IgD-negative memory B cell (primary cell): ENCODE measurements around the gene LTK. TPM values are rescaled to one million over a fixed set of nuclear protein-coding genes. Genes with fewer than 3 reads are reported as not detected.

Source experiments
- H3K27ac Mint-ChIP-seq, 3 donors: one replicate each; pipeline ENCODE4 v1.8.0; 2020 to 2022; ENCODE audit warnings: mild to moderate bottlenecking in 3 of 3, mixed read lengths in 3 of 3, moderate library complexity in 1 of 3
- H3K27me3 Mint-ChIP-seq: one replicate; pipeline ENCODE4 v1.8.0; 2021; ENCODE audit warnings: mixed read lengths
- H3K36me3 Mint-ChIP-seq: one replicate; pipeline ENCODE4 v1.8.0; 2020; ENCODE audit warnings: mild to moderate bottlenecking, mixed read lengths
- H3K4me1 Mint-ChIP-seq, 3 donors: one replicate each; pipeline ENCODE4 v1.8.0; 2020 to 2022; ENCODE audit warnings: mixed read lengths in 3 of 3, mild to moderate bottlenecking in 1 of 3
- H3K4me3 Mint-ChIP-seq, 4 donors: one replicate each; pipeline ENCODE4 v1.8.0; 2020 to 2022; ENCODE audit warnings: mild to moderate bottlenecking in 4 of 4, mixed read lengths in 4 of 4, moderate library complexity in 3 of 4
- H3K9me3 Mint-ChIP-seq, 3 donors: one replicate each; pipeline ENCODE4 v1.8.0; 2020 to 2021; ENCODE audit warnings: mixed read lengths in 3 of 3, mild to moderate bottlenecking in 1 of 3
- polyA plus RNA-seq: library from polyadenylated mRNA; unstranded; fragments of 300-500 nt; fragmentation: Illumina TruSeq; gene quantifications from one replicate; pipeline ENCODE4 v1.2.3, GENCODE V29; 2021

LTK gene
- polyA plus RNA-seq, 1 donor from 2014 or later: 2.0 TPM

DNA sequence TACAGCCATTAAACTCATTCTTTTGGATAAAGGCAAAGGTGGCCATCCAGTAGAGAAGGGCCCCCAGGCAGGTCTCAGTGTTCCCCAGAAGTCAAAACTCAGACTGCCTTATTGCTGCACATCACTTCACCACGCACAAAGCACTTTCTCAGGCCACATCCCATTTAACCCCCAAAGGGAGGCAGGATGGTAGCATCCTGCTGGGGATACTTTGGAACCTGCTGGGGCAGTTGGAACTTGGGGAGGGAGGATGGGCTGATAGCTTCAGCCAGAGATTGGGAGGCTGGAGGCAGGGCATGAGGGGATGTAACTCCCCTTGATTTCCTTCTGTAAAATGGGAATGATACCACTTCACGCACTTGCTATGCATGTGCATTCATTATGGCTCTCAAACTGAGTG lies 15.0 kb downstream of the LTK start:
- no peaks in the 10 kb centered on the region for H3K36me3 Mint-ChIP-seq
- peak overlapping the region in 1 of 3 donors; percentile 68 for H3K27ac Mint-ChIP-seq
- peaks cover 0 to 2% (median 0%) of the 10 kb centered on the region in 3 donors for H3K9me3 Mint-ChIP-seq
- H3K27me3 Mint-ChIP-seq: peaks cover 45% of the 10 kb centered on the region
- peak overlapping the region in 1 of 4 donors; percentile 56 for H3K4me3 Mint-ChIP-seq
- H3K4me1 Mint-ChIP-seq: peaks cover 8 to 14% (median 12%) of the 10 kb centered on the region in 3 donors

DNA sequence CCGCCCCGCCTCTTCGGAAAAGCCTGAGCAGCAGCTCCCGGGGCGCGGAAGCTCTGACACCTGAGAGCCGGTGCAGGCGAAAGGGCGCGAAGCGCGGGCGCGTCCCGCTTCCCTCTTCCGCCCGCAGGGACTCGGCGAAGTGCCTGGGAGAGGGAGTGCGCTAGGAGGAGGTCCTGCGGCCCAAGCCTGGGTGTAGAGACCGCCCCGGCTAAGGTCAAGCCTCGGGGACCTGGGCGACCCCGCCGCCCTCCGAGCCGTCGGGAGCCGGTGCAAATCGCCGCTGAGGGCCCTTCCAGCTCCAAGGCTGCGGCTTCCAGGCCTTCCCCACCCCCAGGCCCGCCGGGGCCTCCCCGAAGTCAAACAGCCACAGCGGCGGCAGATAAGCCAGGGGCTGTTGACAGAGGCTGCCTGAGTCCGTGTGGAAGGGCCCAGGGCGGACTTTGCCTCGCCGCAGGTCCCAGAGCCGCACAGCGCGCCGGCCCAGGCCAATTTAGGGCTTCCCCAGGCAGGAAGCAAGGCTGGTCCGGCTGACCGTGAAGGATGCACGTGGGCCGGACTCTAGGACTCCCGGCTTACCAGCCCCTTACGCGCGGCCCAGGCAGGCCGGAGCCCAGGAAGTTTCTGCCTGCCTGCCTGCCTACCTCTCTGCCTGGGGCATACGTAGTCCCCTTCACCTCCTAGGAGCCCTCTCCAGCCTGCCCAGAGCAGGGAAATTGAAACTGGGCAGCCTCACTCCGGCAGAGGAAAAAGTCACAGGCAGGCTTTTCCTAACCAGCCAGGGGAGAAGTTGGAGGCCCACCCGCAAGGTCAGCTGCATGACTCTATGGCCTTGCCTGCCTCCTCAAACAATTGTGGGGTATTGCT lies 17.7 kb downstream of the LTK start:
- H3K36me3 Mint-ChIP-seq: peaks cover 1% of the 10 kb centered on the region
- H3K4me3 Mint-ChIP-seq: peak overlapping the region in 3 of 4 donors; percentile 77 to 78 (median 77)
- H3K27me3 Mint-ChIP-seq: peaks cover 57% of the 10 kb centered on the region
- H3K9me3 Mint-ChIP-seq: peaks cover 0 to 2% (median 0%) of the 10 kb centered on the region in 3 donors
- peaks cover 10 to 16% (median 11%) of the 10 kb centered on the region in 3 donors for H3K4me1 Mint-ChIP-seq
- H3K27ac Mint-ChIP-seq: no peak overlapping the region

- H3K27ac Mint-ChIP-seq: peak overlapping the region in 1 of 3 donors; percentile 70
- H3K9me3 Mint-ChIP-seq: peaks cover 0 to 2% (median 0%) of the 10 kb centered on the region in 3 donors
- peaks cover 1% of the 10 kb centered on the region for H3K36me3 Mint-ChIP-seq
- H3K4me1 Mint-ChIP-seq: peaks cover 9 to 12% (median 12%) of the 10 kb centered on the region in 3 donors
- H3K4me3 Mint-ChIP-seq: peak overlapping the region; percentile 66 to 77 (median 76)
- H3K27me3 Mint-ChIP-seq: peaks cover 52% of the 10 kb centered on the region
Measured at GRCh38 chr15:41494922-41495735, 18.5 kb downstream of the LTK start.

- Mint-ChIP-seq H3K4me1 (peaks cover 9 to 12% (median 9%) of the 10 kb centered on the region in 3 donors), H3K27me3 (peaks cover 49% of the 10 kb centered on the region), H3K27ac (no peak overlapping the region), H3K4me3 (peak overlapping the region; percentile 75 to 86 (median 81)), H3K9me3 (peaks cover 0 to 2% (median 0%) of the 10 kb centered on the region in 3 donors), H3K36me3 (peaks cover 1% of the 10 kb centered on the region)
Measured at GRCh38 chr15:41494190-41494921, 19.3 kb downstream of the LTK start.

GRCh38 chr15:41493902-41494189 lies 19.8 kb downstream of the LTK start:
- H3K27ac Mint-ChIP-seq: no peak overlapping the region
- H3K36me3 Mint-ChIP-seq: peaks cover 1% of the 10 kb centered on the region
- H3K4me1 Mint-ChIP-seq: peaks cover 9 to 12% (median 9%) of the 10 kb centered on the region in 3 donors
- peaks cover 45% of the 10 kb centered on the region for H3K27me3 Mint-ChIP-seq
- no peak overlapping the region for H3K4me3 Mint-ChIP-seq
- H3K9me3 Mint-ChIP-seq: peaks cover 0 to 2% (median 0%) of the 10 kb centered on the region in 3 donors

DNA sequence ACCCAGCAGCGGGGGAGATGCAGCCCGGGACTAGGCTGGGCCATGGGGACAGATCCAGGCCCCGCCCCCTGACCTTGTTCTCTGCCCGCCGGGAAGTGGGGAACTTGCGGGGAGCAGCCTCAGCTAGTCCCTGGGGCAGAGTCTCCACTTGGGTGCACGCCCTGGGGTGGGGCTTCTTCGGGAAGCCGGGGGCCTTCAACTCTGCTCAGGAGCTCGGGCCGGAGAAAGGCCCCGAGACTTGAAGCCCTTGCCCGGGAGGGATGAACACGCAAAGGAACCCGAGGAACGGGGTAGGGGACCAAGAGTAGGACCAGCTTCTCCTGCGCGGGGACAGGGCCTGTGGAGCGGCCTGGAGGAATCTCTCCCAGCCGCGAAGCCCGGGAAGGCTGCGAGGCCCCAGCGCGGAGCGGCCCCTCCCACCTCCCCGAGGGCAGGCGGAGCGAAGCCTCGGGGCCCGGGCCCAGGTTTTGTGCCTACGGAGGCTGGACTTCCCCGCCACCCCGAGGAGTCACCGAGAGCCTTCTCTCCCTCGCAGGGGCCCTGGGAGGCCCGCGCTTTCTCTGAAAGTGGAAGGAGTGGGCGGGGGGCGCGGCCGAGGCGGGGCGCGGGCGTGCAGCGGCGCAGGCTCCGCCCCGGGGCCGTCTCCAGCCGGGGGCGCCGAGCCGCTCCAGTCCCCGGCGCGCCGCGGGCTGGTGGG lies 20.3 kb downstream of the LTK start, which contains the start of gene ITPKA:
ITPKA (plus strand) TSS at position 670 of the 697 bp plus-strand sequence. CDS start 54 bp downstream, outside the sequence.
- Mint-ChIP-seq H3K36me3 (peaks cover 1% of the 10 kb centered on the region), H3K4me3 (peak within 1 kb of the TSS; percentile 82 to 93 (median 86)), H3K27me3 (peaks cover 40% of the 10 kb centered on the region), H3K9me3 (peaks cover 0 to under 1% (median 0%) of the 10 kb centered on the region in 3 donors), H3K4me1 (peaks cover 9 to 12% (median 9%) of the 10 kb centered on the region in 3 donors), H3K27ac (peak within 1 kb of the TSS in 1 of 3 donors; percentile 18)

- peaks cover 38% of the 10 kb centered on the region for H3K27me3 Mint-ChIP-seq
- peak overlapping the region in 1 of 3 donors; percentile 18 for H3K27ac Mint-ChIP-seq
Measured at GRCh38 chr15:41492597-41493204, 20.9 kb downstream of the LTK start.

GRCh38 chr15:41491889-41492288 lies 21.7 kb downstream of the LTK start:
- peak overlapping the region in 1 of 4 donors; percentile 86 for H3K4me3 Mint-ChIP-seq
- peaks cover 9 to 12% (median 9%) of the 10 kb centered on the region in 3 donors for H3K4me1 Mint-ChIP-seq
- peaks cover 35% of the 10 kb centered on the region for H3K27me3 Mint-ChIP-seq
- H3K27ac Mint-ChIP-seq: no peak overlapping the region
- H3K36me3 Mint-ChIP-seq: peaks cover 1% of the 10 kb centered on the region
- H3K9me3 Mint-ChIP-seq: no peaks in the 10 kb centered on the region

More at GRCh38 chr15:41492597-41493204, 20.9 kb downstream of the LTK start:
- H3K9me3 Mint-ChIP-seq: no peaks in the 10 kb centered on the region
- H3K36me3 Mint-ChIP-seq: peaks cover 1% of the 10 kb centered on the region
- peak overlapping the region; percentile 82 to 93 (median 84) for H3K4me3 Mint-ChIP-seq
- H3K4me1 Mint-ChIP-seq: peaks cover 9 to 12% (median 9%) of the 10 kb centered on the region in 3 donors

DNA sequence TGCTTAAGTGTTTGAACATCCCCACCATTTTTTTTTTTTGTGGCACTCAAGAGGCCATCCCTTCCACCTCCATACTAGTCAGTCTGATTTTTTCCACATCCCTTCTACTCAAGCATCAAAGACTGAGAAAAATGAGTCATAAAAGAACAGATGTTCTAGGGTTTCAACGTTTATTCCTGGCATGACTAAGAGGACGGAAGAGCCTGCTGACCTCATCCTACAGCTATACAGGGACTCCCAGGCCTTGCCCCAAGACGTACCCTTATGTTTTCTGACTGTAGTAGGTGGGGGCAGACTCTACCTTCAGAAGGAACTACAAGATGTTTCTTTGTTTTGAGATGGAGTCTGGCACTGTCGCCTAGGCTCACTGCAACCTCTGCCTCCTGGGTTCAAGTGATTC lies 23.3 kb downstream of the LTK start:
- Mint-ChIP-seq H3K27ac (no peak overlapping the region), H3K36me3 (peaks cover 1% of the 10 kb centered on the region), H3K4me3 (no peak overlapping the region), H3K27me3 (peaks cover 33% of the 10 kb centered on the region), H3K4me1 (peaks cover 6 to 9% (median 9%) of the 10 kb centered on the region in 3 donors), H3K9me3 (no peaks in the 10 kb centered on the region)

DNA sequence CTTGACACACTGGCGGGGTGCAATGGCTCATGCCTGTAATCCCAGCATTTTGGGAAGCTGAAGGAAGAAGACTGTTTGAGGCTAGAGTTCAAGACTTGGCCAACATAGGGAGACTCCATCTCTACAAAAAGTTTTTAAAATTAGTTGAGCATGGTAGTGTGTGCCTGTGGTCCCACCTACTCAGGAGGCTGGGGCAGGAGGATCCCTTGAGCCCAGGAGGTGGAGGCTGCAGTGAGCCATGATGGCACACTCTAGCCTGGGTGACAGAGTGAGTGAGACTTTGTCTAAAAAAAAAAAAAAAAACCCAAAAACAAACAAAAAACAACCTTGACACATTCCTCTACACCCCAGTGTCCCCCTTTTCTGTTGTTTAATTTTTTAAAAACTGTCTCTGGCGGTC lies 24.0 kb downstream of the LTK start:
- peaks cover 6 to 9% (median 9%) of the 10 kb centered on the region in 3 donors for H3K4me1 Mint-ChIP-seq
- H3K4me3 Mint-ChIP-seq: no peak overlapping the region
- H3K27ac Mint-ChIP-seq: no peak overlapping the region
- no peaks in the 10 kb centered on the region for H3K9me3 Mint-ChIP-seq
- peaks cover 28% of the 10 kb centered on the region for H3K27me3 Mint-ChIP-seq
- H3K36me3 Mint-ChIP-seq: peaks cover 1% of the 10 kb centered on the region

- H3K4me3 Mint-ChIP-seq: no peak overlapping the region
- H3K4me1 Mint-ChIP-seq: peaks cover 11 to 17% (median 13%) of the 10 kb centered on the region in 3 donors
- peaks cover 24% of the 10 kb centered on the region for H3K27me3 Mint-ChIP-seq
- H3K36me3 Mint-ChIP-seq: peaks cover 1% of the 10 kb centered on the region
- no peaks in the 10 kb centered on the region for H3K9me3 Mint-ChIP-seq
- peak overlapping the region in 1 of 3 donors; percentile 60 for H3K27ac Mint-ChIP-seq
Measured at GRCh38 chr15:41487802-41488201, 25.8 kb downstream of the LTK start.

GRCh38 chr15:41487381-41487780 lies 26.2 kb downstream of the LTK start:
- peaks cover 11 to 14% (median 13%) of the 10 kb centered on the region in 3 donors for H3K4me1 Mint-ChIP-seq
- peaks cover 20% of the 10 kb centered on the region for H3K27me3 Mint-ChIP-seq
- peak overlapping the region in 1 of 3 donors; percentile 73 for H3K27ac Mint-ChIP-seq
- no peaks in the 10 kb centered on the region for H3K9me3 Mint-ChIP-seq
- H3K36me3 Mint-ChIP-seq: peaks cover 1% of the 10 kb centered on the region
- H3K4me3 Mint-ChIP-seq: no peak overlapping the region

- Mint-ChIP-seq H3K4me1 (peaks cover 11% of the 10 kb centered on the region in 3 donors), H3K27me3 (peaks cover 11% of the 10 kb centered on the region), H3K36me3 (no peaks in the 10 kb centered on the region), H3K27ac (no peak overlapping the region), H3K9me3 (no peaks in the 10 kb centered on the region), H3K4me3 (no peak overlapping the region)
Measured at GRCh38 chr15:41486286-41486685, 27.3 kb downstream of the LTK start.
